Measurements from ENCODE around the gene ERC2.
"Not testable (repeated sequence)": the region's sequence is repeated elsewhere in the genome, so short reads cannot be mapped to it uniquely, and the experiment has no call there.

The ERC2 gene

DNA sequence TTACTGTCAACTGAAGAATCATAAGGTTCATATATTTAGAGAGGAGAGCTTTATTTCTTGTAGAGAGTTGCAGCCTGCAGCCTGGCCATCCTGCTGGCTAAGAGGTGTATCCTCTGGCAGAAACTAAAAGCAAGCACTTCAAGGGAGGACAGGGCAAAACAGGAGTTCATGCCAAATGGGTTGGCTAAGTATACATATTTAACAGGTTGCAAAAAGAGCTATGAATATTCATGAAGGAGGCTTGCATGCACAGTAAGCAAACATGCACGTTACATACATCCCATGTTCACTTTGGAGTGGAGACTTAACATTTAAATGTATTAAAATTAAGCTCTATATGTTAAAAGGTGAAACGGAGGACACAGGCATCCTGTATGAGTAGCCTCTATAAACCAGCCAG lies 354.4 kb downstream of the ERC2 start:
- no peak for FAIRE-seq

GRCh38 chr3:56113231-56113630 lies 355.0 kb downstream of the ERC2 start:
- no peak for FAIRE-seq

- FAIRE-seq: no peak
These were observed 356.5 kb downstream of the ERC2 start for GRCh38 chr3:56111606-56112304.

GRCh38 chr3:56110886-56111285 lies 357.4 kb downstream of the ERC2 start:
- no peak for FAIRE-seq

GRCh38 chr3:56107157-56107556 lies 361.1 kb downstream of the ERC2 start:
- FAIRE-seq: no peak

DNA sequence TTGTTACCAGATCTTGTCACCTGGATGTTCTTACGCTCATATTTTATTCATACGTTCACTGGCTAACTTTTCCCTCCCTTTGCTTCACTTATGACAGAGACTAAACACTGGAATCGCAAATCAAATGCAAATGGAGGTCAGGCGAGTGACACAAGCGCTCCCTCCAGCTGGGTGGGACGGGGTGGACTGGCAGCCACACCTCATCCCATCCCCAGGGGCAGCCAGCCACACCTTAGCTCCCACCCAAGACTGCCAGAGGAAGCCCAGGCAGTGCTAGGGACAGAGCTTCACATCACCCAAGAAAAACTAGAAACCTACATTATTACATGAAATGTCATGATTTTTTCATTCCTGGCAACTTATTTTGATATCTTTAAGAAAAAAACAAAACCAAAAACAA lies 366.2 kb downstream of the ERC2 start:
- no peak for FAIRE-seq

DNA sequence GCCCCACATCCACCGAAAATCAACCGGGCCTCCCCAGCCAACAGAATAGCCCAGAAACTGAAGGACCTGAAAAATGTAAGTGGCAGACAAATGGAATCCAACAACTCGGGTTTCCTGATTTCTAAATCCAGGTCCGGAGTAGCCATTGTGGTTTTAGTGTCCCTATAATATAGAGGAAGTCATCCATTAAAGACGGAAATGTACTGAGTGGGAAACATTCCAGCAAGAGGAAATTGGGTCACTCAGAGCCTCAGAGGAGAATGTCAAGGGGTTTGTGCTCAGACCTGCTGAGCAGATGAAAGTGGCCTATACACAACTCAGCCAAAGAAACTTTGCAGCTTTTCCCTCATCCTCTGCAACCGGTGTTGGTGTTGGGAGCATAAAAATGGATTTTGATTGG lies 366.7 kb downstream of the ERC2 start:
- no peak for FAIRE-seq

- FAIRE-seq: no peak
These were observed 371.3 kb downstream of the ERC2 start for GRCh38 chr3:56096999-56097398.

GRCh38 chr3:56094170-56094569 lies 374.1 kb downstream of the ERC2 start:
- no peak for FAIRE-seq

DNA sequence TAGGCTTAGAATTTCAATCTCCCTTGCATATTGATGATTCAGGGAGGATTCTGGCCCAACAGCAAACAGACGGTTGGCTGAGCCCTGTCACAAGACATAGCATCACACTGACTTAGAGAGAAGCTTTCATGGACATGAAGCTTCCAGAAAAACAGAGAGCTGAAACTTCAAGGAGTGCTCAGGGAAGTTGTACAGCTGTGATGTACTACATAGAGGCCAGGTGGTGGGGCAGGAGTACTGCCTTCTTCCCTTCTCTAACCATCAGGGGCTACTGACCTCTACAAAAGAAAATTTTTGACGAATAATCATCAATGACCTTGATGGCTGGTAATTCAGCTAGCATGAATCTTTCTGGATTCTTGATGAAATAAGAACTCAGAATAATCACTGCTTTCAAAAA lies 378.5 kb downstream of the ERC2 start:
- no peak for FAIRE-seq

- FAIRE-seq: no peak
These were observed 380.7 kb downstream of the ERC2 start for GRCh38 chr3:56087451-56088053.

- no peak for FAIRE-seq
These were observed 381.9 kb downstream of the ERC2 start for GRCh38 chr3:56086355-56086754.

DNA sequence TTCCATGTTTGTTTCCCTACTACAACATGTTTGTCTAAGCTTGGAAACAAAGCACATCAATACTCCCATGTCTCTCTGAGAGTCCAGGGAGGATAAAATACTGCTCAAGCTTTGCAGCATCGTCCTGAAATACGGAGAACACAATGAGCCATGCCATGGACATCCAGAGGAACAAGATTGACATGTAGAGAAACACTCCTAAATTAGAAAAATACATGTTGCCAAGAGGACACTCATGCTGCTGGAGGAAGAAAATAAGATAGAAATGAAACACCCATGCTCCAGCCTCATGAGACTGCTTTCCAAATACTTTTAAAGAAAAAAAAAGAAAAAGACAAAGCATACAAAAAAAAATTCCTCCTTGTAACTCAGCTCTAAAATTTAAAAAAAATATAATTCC lies 387.0 kb downstream of the ERC2 start:
- FAIRE-seq: no peak

DNA sequence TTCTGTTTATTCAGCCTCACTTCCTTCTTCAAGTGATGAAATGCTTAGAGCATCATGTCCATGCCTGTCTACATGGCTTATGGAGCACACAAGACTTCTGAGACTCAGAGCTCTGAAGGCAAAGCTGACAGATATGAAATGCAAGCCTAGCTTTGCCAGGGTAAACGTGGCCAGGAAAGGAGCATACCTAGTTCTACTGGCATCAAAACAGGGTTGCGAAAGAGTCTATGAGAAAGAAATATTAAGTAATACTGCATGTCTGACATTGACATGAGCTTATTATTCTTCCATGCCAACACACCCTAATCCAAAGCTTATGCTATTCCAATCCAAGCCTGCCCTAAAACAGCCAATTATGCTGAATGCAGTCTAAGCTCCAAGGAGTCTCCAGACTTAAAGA lies 391.5 kb downstream of the ERC2 start:
- no peak for FAIRE-seq

GRCh38 chr3:56075089-56075488 lies 393.2 kb downstream of the ERC2 start:
- FAIRE-seq: no peak

DNA sequence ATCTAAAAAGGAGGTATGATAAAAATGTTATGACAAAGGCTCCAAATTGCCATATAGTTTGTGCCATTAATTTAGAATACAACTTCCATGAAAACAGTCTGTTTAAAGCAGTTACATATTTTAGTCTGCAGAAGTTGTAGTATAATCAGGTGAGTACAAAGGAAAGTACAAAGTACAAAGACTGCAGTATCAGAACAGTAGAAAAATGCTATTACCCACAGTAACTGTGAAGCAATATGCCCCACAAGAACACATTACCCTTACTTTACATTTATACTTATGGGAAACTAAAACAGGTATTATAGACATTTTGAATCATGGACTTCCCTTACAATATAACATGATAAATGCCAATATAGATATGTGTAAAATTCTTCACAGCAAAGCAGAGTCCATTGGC lies 398.5 kb downstream of the ERC2 start:
- no peak for FAIRE-seq

GRCh38 chr3:56066405-56066804 lies 401.9 kb downstream of the ERC2 start:
- not testable (repeated sequence) for FAIRE-seq

- FAIRE-seq: no peak
These were observed 403.6 kb downstream of the ERC2 start for GRCh38 chr3:56064684-56065083.

- FAIRE-seq: no peak
These were observed 407.0 kb downstream of the ERC2 start for GRCh38 chr3:56061279-56061626.

DNA sequence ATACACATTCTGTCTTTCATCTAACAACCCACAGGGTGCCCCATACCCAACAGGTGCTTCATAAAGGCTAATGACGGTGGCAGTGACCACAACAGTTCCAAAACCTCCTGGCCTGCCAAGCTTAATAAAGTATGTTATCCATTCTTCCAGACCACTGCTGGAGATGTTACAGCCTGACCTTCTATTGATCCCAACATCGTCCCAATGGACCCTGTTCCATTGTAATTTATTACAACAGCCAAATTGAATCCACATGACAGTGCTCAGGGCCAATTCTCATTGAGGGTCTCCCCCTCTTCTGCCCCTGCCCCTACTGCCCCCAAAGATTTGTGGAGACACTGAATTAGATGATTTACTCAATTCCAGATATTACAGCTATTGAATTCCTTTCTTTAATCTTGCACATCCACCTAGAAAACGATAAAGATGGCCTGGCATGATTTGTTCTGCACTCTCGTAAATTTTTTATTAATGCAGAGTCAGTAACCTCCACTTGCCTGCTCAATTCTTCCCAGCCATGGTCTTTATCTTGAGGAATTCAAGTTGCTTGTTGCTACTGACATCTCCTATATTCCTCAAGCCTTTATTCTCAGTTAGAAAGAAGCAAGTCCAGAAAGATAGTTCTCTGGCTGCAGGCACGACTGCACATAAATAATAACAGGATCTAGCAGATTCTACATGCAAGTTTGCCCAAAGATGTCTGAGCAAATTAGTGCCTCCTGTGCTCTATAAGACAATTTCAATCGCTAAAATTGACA lies 407.6 kb downstream of the ERC2 start:
- no peak for FAIRE-seq

DNA sequence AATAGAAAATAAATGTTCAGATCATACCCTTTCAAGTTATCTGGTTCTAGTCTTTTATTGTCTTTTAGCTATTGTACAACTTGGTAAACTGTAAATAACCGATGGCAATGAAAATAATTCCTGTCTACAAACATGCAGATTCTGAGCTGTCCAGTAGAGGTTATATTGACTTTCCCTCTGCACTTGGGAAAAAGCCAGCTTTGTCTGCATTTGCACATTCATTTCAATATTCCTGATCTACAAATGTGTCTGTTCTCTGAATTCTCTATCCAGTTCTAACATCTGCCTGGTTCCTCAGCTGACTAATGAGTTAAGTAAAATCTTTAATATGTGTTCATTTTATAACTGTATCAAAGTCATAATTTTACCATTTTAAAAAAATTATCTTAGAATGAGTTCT lies 408.5 kb downstream of the ERC2 start:
- no peak for FAIRE-seq

- FAIRE-seq: no peak
These were observed 412.3 kb downstream of the ERC2 start for GRCh38 chr3:56055951-56056350.

GRCh38 chr3:56055546-56055945 lies 412.7 kb downstream of the ERC2 start:
- FAIRE-seq: no peak

GRCh38 chr3:56054844-56055243 lies 413.4 kb downstream of the ERC2 start:
- no peak for FAIRE-seq

Data from colon (tissue), 2 donors.